ENCODE results near the gene CNPY1. TPM values are rescaled to one million over a fixed set of nuclear protein-coding genes. Genes with fewer than 3 reads are reported as not detected.

CNPY1 gene
- total RNA-seq, 1 donor from 2014 or later, result not detected

DNA sequence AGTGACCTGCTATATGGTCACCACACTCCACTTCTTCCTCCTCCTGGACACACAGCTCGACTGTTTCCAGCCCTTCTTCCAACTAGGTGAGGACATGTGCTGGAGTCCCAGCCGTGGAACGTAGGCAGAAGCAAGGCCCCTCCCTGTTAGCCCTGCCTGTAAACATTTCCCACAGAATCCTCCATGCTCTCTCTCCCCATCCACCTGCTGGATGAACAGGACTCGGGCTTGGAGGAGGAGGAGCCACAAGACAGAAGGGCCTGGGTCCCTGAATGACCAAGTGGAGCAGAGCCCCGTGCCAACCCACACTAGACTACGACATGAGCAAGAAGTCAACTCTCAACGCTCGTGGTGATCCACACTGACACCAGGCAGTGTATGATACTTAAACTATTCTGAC, 9.9 kb downstream of the CNPY1 start:
- no peak overlapping the region for H3K4me3 ChIP-seq
- peaks cover 100% of the 10 kb centered on the region for H3K27me3 ChIP-seq (ENCODE audit: low read depth)

DNA sequence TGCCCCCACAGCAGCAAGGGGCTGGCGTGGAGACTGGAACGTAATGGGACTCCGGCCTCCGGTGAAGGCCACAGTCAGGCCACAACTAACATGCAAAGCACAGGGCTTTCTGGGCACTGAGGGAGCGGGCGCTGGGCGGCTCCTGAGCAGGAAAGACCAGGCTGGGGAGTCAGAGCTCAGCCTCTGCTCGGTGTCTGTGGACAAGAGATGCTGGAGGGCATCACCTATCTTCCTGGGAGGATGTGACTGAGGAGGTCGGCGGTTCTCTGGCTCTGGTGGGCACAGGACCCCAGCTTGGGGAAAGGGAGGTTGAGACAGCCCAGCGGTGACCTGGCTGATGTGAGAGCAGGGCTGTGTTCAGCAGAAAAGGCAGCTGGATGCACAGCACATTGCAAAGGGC, 11.7 kb downstream of the CNPY1 start:
- intact Hi-C loops (cut with micrococcal nuclease), result no loop called here
- no peak overlapping the region for H3K27ac ChIP-seq (replicated peaks)
- no peaks in the 10 kb centered on the region for H3K9me3 ChIP-seq (replicated peaks)
- DNase-seq, result no peak
- TF ChIP-seq, protein P1, sequence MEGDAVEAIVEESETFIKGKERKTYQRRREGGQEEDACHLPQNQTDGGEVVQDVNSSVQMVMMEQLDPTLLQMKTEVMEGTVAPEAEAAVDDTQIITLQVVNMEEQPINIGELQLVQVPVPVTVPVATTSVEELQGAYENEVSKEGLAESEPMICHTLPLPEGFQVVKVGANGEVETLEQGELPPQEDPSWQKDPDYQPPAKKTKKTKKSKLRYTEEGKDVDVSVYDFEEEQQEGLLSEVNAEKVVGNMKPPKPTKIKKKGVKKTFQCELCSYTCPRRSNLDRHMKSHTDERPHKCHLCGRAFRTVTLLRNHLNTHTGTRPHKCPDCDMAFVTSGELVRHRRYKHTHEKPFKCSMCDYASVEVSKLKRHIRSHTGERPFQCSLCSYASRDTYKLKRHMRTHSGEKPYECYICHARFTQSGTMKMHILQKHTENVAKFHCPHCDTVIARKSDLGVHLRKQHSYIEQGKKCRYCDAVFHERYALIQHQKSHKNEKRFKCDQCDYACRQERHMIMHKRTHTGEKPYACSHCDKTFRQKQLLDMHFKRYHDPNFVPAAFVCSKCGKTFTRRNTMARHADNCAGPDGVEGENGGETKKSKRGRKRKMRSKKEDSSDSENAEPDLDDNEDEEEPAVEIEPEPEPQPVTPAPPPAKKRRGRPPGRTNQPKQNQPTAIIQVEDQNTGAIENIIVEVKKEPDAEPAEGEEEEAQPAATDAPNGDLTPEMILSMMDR (IDR thresholded peaks at IDR 0.05; ENCODE audit: borderline replicate concordance), result no peak
- peaks cover 100% of the 10 kb centered on the region for H3K27me3 ChIP-seq (ENCODE audit: low read depth)
- H3K36me3 ChIP-seq, result no peaks in the 10 kb centered on the region
- no peak overlapping the region for H3K4me3 ChIP-seq
- peaks cover 13% of the 10 kb centered on the region for H3K4me1 ChIP-seq

More for the DNA sequence above, 9.9 kb downstream of the CNPY1 start:
- Histone ChIP-seq H3K9me3 (replicated peaks) (no peaks in the 10 kb centered on the region), H3K36me3 (no peaks in the 10 kb centered on the region), H3K4me1 (peaks cover 13% of the 10 kb centered on the region), H3K27ac (replicated peaks) (no peak overlapping the region)
- TF ChIP-seq, protein P1 (IDR thresholded peaks at IDR 0.05; ENCODE audit: borderline replicate concordance), result no peak
- intact Hi-C loops (cut with micrococcal nuclease), result no loop called here
- no peak for DNase-seq

- peaks cover 100% of the 10 kb centered on the region for H3K27me3 ChIP-seq (ENCODE audit: low read depth)
- intact Hi-C loops (cut with micrococcal nuclease), result no loop called here
- no peak for DNase-seq
- H3K27ac ChIP-seq (replicated peaks), result no peak overlapping the region
- no peaks in the 10 kb centered on the region for H3K9me3 ChIP-seq (replicated peaks)
- H3K4me3 ChIP-seq, result peak overlapping the region; percentile 54
- TF ChIP-seq, protein P1 (IDR thresholded peaks at IDR 0.05; ENCODE audit: borderline replicate concordance), result peak; percentile 59
- no peaks in the 10 kb centered on the region for H3K36me3 ChIP-seq
- peaks cover 13% of the 10 kb centered on the region for H3K4me1 ChIP-seq
Measured at GRCh38 chr7:155533827-155534690, 12.3 kb downstream of the CNPY1 start.

DNA sequence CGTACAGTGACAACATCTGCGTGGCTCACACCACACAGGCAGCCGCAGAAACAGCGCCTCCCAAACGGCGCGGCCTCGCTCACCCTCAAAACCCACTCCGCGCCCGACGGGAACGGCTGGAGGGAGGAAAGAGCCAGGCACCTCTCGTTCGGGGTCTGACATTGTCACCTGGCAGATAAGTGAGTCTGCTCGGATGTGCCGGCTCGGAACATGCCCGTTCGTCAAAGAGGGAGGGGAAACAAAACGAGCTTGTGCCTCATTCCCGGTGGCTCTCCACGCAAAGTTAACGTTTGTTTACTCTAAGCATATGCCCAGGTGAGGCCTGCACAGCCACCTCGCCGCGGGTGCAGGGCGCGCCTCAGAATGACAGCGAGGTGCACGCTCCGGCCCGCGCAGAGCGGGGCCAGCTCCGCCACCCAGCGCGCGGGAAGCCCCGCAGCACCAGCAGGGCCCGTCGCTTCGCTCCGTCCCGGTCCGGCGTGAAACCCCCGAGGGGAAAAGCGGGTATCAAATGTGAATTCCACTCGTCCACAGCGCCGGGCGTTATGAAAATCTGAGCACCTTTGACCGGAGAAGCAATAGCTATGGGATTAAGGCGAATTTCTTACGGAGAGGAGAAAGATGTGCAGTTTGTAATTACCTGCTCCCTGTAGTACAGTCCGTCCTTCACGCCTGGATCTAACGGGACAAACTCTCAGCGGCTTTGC, 13.1 kb downstream of the CNPY1 start:
- no peak overlapping the region for H3K27ac ChIP-seq (replicated peaks)
- peaks cover 13% of the 10 kb centered on the region for H3K4me1 ChIP-seq
- TF ChIP-seq, protein P1 (IDR thresholded peaks at IDR 0.05; ENCODE audit: borderline replicate concordance), result no peak
- H3K4me3 ChIP-seq, result peak overlapping the region; percentile 54
- no peak for DNase-seq
- intact Hi-C loops (cut with micrococcal nuclease), result no loop called here
- H3K36me3 ChIP-seq, result no peaks in the 10 kb centered on the region
- H3K27me3 ChIP-seq (ENCODE audit: low read depth), result peaks cover 100% of the 10 kb centered on the region
- no peaks in the 10 kb centered on the region for H3K9me3 ChIP-seq (replicated peaks)

DNA sequence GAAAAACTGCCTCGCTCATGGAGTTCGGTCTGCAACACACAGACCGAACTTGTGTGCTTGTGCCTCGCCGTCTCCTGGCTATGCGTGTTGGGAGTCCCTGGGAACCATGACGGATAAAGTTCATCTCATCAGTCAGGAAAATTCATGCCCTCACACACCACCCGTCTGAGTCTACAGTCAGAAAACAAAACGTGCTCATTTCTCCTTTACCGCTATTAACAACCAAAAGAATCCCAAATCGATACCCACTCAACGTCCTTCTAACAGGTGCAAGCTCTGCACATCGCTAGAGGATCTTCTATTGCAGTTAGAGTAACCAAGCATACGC, 13.6 kb downstream of the CNPY1 start:
- no peaks in the 10 kb centered on the region for H3K9me3 ChIP-seq (replicated peaks)
- H3K4me3 ChIP-seq, result peak overlapping the region; percentile 54
- H3K36me3 ChIP-seq, result no peaks in the 10 kb centered on the region
- peaks cover 13% of the 10 kb centered on the region for H3K4me1 ChIP-seq
- TF ChIP-seq, protein P1 (IDR thresholded peaks at IDR 0.05; ENCODE audit: borderline replicate concordance), result no peak
- intact Hi-C loops (cut with micrococcal nuclease), result no loop called here
- peaks cover 100% of the 10 kb centered on the region for H3K27me3 ChIP-seq (ENCODE audit: low read depth)
- DNase-seq, result no peak
- H3K27ac ChIP-seq (replicated peaks), result no peak overlapping the region

Data from left ventricle myocardium inferior (tissue), 1 donor.